HepG2 (cell line): Measurements from ENCODE around the gene GRHL3. TPM values are rescaled to one million over a fixed set of nuclear protein-coding genes. Genes with fewer than 3 reads are reported as not detected.

ENCODE experiments used
- ATAC-seq: fragments of 200-7000 bp; cut with Tn5 transposase; 3 replicates; pipeline ENCODE4 v1.9.1; 2020; ENCODE audit warnings: mild to moderate bottlenecking, moderate library complexity
- BruUV-seq: library from RNA; stranded (reverse); fragments of 400-500 nt; replicated peaks from 2 replicates; lab custom pipeline; 2021; lab: Mats Ljungman, UMichigan
- CTCF ChIA-PET: fragments of 300-600 bp; formaldehyde crosslinking; extraction: SDS; loops from one replicate; lab custom pipeline; 2021; ENCODE audit warnings: low total read pairs, inconsistent platforms, low intra/inter-chr PET ratio; lab: Yijun Ruan, JAX
- POLR2A ChIA-PET: fragments of 350-600 bp; sonication (Branson Sonifier 250); formaldehyde crosslinking; loops from one replicate; lab custom pipeline; 2020; ENCODE audit warnings: antibody characterized with exemption, inconsistent platforms; lab: Yijun Ruan, JAX
- DNase-seq: peaks from one replicate; pipeline ENCODE4 v3.0.0-alpha.2; 2015; ENCODE audit warnings: low spot score
- FAIRE-seq: peaks from 3 replicates; lab custom pipeline; 2011; peaks lifted over from hg19 to GRCh38; lab: Jason Lieb, UNC
- H2AFZ ChIP-seq: one replicate; pipeline ENCODE4 v1.6.1; 2011; ENCODE audit warnings: low read length, inconsistent platforms
- H3K27ac ChIP-seq: fragments of 300-600 bp; 3 replicates; pipeline ENCODE4 v1.8.0; 2011; ENCODE audit warnings: mixed run types, mild to moderate bottlenecking, mixed read lengths, low read length, inconsistent platforms; ENCODE audit not compliant: insufficient read depth; ENCODE audit errors: extremely low read length
- H3K27me3 ChIP-seq, 2 experiments: fragments of 200-600 bp in 1 of 2; 2 replicates in 1 of 2; 3 replicates in 1 of 2; pipeline versions ENCODE4 v1.6.0 to v1.8.0; 2011; ENCODE audit warnings: low read length in 2 of 2, mild to moderate bottlenecking in 2 of 2, moderate library complexity in 2 of 2, inconsistent platforms in 1 of 2; ENCODE audit not compliant: insufficient read depth in 2 of 2, control insufficient read depth in 1 of 2
- H3K36me3 ChIP-seq, 2 experiments: fragments of 200-600 bp in 1 of 2; replicated peaks in 1 of 2; 2 replicates in 1 of 2; 3 replicates in 1 of 2; pipeline versions ENCODE4 v1.5.1 to v1.8.0; 2011; ENCODE audit warnings: low read length in 2 of 2, inconsistent platforms in 1 of 2; ENCODE audit not compliant: insufficient read depth in 2 of 2, control insufficient read depth in 1 of 2
- H3K4me1 ChIP-seq: 2 replicates; pipeline ENCODE4 v1.5.1; 2012; ENCODE audit warnings: low read length, inconsistent platforms; ENCODE audit not compliant: insufficient read depth
- H3K4me2 ChIP-seq: 2 replicates; pipeline ENCODE4 v1.6.0; 2011; ENCODE audit warnings: low read depth, low read length, inconsistent platforms
- H3K4me3 ChIP-seq, 3 experiments: fragments of 200-600 bp in 1 of 3; sonication (generic), shearing (Covaris generic) in 1 of 3; replicated peaks in 1 of 3; 2 replicates each; pipeline ENCODE4 v1.5.1; 2011 to 2016; ENCODE audit warnings: low read length in 3 of 3, inconsistent platforms in 2 of 3, low read depth in 2 of 3, mild to moderate bottlenecking in 2 of 3, control low read depth in 1 of 3, mixed read lengths in 1 of 3; ENCODE audit not compliant: insufficient read depth in 1 of 3
- H3K79me2 ChIP-seq: one replicate; pipeline ENCODE4 v1.6.1; 2011; ENCODE audit warnings: low read length, inconsistent platforms; ENCODE audit not compliant: insufficient read depth
- H3K9ac ChIP-seq: 2 replicates; pipeline ENCODE4 v1.6.0; 2011; ENCODE audit warnings: mild to moderate bottlenecking, low read depth, low read length, inconsistent platforms; ENCODE audit not compliant: insufficient read depth
- H3K9me3 ChIP-seq: 2 replicates; pipeline ENCODE4 v1.5.1; 2012; ENCODE audit warnings: mild to moderate bottlenecking, low read length
- H4K20me1 ChIP-seq: 2 replicates; pipeline ENCODE4 v1.6.0; 2011; ENCODE audit warnings: inconsistent platforms, mild to moderate bottlenecking, low read length, moderate library complexity; ENCODE audit not compliant: insufficient read depth
- CEBPB ChIP-seq: IDR thresholded peaks from 2 replicates; pipeline ENCODE4 v1.6.1; 2011; ENCODE audit warnings: low read depth, low read length, improper control_type of control experiment, borderline replicate concordance
- NCOR1 ChIP-seq: fragments of 200-600 bp; sonication (generic); IDR thresholded peaks from 2 replicates; pipeline ENCODE4 v1.7.0; 2017; ENCODE audit warnings: antibody characterized with exemption, low read length, borderline replicate concordance
- RARA ChIP-seq: IDR thresholded peaks from 2 replicates; pipeline ENCODE4 v1.6.1; 2016; ENCODE audit warnings: missing genetic modification reagents, missing compliant biosample characterization
- RBFOX2 ChIP-seq: fragments of 200-400 bp; formaldehyde crosslinking; IDR thresholded peaks from 2 replicates; pipeline ENCODE4 v1.6.1; 2017; ENCODE audit warnings: low read depth, mild to moderate bottlenecking, low read length
- SP1 ChIP-seq, 2 experiments: fragments of 450-650 bp in 1 of 2; sonication (generic) in 1 of 2; formaldehyde crosslinking in 1 of 2; IDR thresholded peaks; 2 replicates each; pipeline versions ENCODE4 v1.4.0 to v1.6.1; 2016 to 2020; ENCODE audit warnings: missing genetic modification reagents in 1 of 2
- SRSF4 ChIP-seq: fragments of 200-400 bp; formaldehyde crosslinking; IDR thresholded peaks from one replicate; pipeline ENCODE4 v1.6.1; 2018; ENCODE audit warnings: mild to moderate bottlenecking, low read depth, low read length, moderate library complexity; ENCODE audit not compliant: poor library complexity, severe bottlenecking
- SRSF9 ChIP-seq: fragments of 200-400 bp; formaldehyde crosslinking; IDR thresholded peaks from 2 replicates; pipeline ENCODE4 v1.6.1; 2018; ENCODE audit warnings: borderline replicate concordance, mild to moderate bottlenecking, low read depth, low read length; ENCODE audit not compliant: insufficient read depth, poor library complexity, severe bottlenecking
- ZNF550 ChIP-seq: sonication (generic); formaldehyde crosslinking; IDR thresholded peaks from 2 replicates; pipeline ENCODE4 v1.4.0; 2020; ENCODE audit warnings: mild to moderate bottlenecking, missing genetic modification reagents, borderline replicate concordance
- WGBS: methylation state at CpG from one replicate; pipeline ENCODE4 v1.1.6; 2017; ENCODE audit warnings: low lambda C conversion rate; 5-methylcytosine and 5-hydroxymethylcytosine counted together
- in situ Hi-C: cut with HindIII; loops from 2 replicates; pipeline ENCODE4 v1.10.0; 2017; ENCODE audit warnings: low pct_unique_long_range_greater_than_20kb; ENCODE audit not compliant: extremely low pct_ligation_motif_present
- intact Hi-C: fragments of 100-400 bp; cut with micrococcal nuclease; formaldehyde crosslinking; loops from one replicate; pipeline ENCODE4 v1.10.0; 2022; ENCODE audit not compliant: unreplicated experiment
- polyA plus RNA-seq, 8 experiments: library from polyadenylated mRNA; depleted of rRNA in 3 of 8; stranded (reverse) in 7 of 8; unstranded in 1 of 8; fragments of >200 nt; fragmentation: Illumina TruSeq in 4 of 8; extraction: Trizol in 4 of 8; gene quantifications; 2 replicates each; pipeline versions ENCODE4 v1.2.1 to v1.2.3, GENCODE V29; 2011 to 2016; ENCODE audit warnings: low read depth in 4 of 8, missing spikeins in 1 of 8, mixed read lengths in 1 of 8; ENCODE audit not compliant: insufficient read depth in 1 of 8
- total RNA-seq, 5 experiments: library from RNA; depleted of rRNA; stranded (reverse); fragments of >200 nt; fragmentation: Illumina TruSeq; extraction: Trizol; gene quantifications; 2 replicates each; pipeline ENCODE4 v1.2.3, GENCODE V29; 2016; ENCODE audit warnings: low read depth in 1 of 5
- TF ChIP-seq, protein P1 (sequence below): sonication (generic); formaldehyde crosslinking; IDR thresholded peaks from 2 replicates; pipeline ENCODE4 v1.5.1; 2020; ENCODE audit warnings: mild to moderate bottlenecking, missing genetic modification reagents, borderline replicate concordance

GRHL3 gene
- total and polyA plus RNA-seq, 2 of the 13 experiments (the other 11 are each of a cell fraction or from before 2014, with no cell fraction given) = not detected

DNA sequence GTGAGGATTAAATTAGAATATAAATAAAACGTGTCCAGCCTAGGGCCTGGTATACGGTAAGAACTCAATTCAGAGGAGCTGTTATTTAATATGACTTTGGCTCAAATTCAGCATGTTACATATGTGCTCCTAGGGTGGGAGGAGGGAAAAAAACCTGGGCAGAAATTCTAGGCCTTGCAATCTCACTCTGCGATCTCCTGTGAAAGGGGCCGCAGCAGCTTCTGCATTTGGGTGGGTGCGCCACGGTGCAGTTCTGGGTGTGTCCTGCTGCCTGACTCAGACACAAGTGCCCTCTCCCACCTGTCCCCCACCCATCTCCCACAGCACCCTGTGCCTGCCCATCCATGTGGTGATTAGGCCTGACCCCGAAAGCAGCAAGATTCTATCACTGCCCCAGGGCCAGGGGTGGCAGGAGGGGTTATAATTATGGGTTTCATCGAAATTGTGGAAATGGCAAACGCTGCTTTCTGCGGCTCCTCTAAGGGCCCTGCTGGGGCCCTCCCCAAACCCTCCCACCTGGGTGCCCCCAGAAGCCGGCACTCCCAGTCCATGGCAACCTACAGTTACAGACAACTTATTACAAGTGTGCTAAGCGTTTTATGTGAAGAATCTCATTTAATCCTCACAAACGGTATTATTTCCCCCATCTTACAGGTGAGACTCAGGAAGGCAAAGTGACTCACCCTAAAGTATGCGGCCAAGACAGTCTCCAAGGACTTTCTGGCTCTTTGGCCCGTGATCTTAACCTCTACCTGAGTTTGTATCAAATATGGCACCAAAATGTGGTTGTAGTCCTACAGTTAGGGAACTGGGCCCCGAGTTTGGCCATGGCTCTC, 25.5 kb upstream of the GRHL3 start (continued):
- TF ChIP-seq, protein P1, sequence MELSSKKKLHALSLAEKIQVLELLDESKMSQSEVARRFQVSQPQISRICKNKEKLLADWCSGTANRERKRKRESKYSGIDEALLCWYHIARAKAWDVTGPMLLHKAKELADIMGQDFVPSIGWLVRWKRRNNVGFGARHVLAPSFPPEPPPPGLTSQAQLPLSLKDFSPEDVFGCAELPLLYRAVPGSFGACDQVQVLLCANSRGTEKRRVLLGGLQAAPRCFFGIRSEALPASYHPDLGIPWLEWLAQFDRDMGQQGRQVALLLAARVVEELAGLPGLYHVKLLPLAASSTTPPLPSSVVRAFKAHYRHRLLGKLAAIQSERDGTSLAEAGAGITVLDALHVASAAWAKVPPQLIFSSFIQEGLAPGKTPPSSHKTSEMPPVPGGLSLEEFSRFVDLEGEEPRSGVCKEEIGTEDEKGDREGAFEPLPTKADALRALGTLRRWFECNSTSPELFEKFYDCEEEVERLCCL (CRISPR knock-in tag) = no peak

- H3K4me1 ChIP-seq = 0 out of 2 replicates have a peak, but pooled peaks cover 6% of the 10 kb centered on the region
- H3K36me3 ChIP-seq = no peaks in the 10 kb centered on the region
- no peaks in the 10 kb centered on the region for H4K20me1 ChIP-seq
- no peak overlapping the region for H3K9ac ChIP-seq
- H3K4me2 ChIP-seq = no peak overlapping the region
- H3K27me3 ChIP-seq = peaks cover 3 to 34% of the 10 kb centered on the region in 2 experiments; a peak in 3 of 5 replicates
- ATAC-seq (no peak), FAIRE-seq (no peak), DNase-seq (no peak)
- intact Hi-C loops (loop anchor here (10.0 kb wide), 1 partner anchor 89 kb away; no protein-coding TSS in a partner anchor), in situ Hi-C loops (no loop called here)
- no TSS peak for BruUV-seq
- H3K4me3 ChIP-seq = no peak overlapping the region
- ChIA-PET CTCF (no interaction called here), POLR2A (no interaction called here)
- H3K9me3 ChIP-seq = no peaks in the 10 kb centered on the region
- WGBS = 44% methylated on average over 9 of the region's 9 CpGs
- no peak overlapping the region for H3K27ac ChIP-seq
- H2AFZ ChIP-seq = no peak overlapping the region
- TF ChIP-seq SRSF4 = no peak
- no peak for TF ChIP-seq SRSF9
- TF ChIP-seq ZNF550 = no peak
- no peak for TF ChIP-seq SP1 (IDR thresholded peaks at IDR 0.05)
- TF ChIP-seq SP1 (CRISPR knock-in tag; IDR thresholded peaks at IDR 0.05) = no peak
- TF ChIP-seq RBFOX2 = no peak
- no peak for TF ChIP-seq RARA
- TF ChIP-seq CEBPB = peak; percentile 33; the same call in 1 of the 2 replicates
- TF ChIP-seq NCOR1 = no peak
- H3K79me2 ChIP-seq = no peaks in the 10 kb centered on the region
Observed at GRCh38 chr1:24294228-24294672, 24.9 kb upstream of the GRHL3 start.
